ENCODE data around the gene CACNA1A.

GRCh38 chr19:13441810-13442512, 64.3 kb downstream of the CACNA1A start:
- TF ChIP-seq CTCF (IDR thresholded peaks at IDR 0.05; ENCODE audit: low read length) (no peak), EZH2 (IDR thresholded peaks at IDR 0.05; ENCODE audit: borderline replicate concordance, low read length) (no peak)
